ENCODE results near the gene GON4L. TPM values are rescaled to one million over a fixed set of nuclear protein-coding genes. Genes with fewer than 3 reads are reported as not detected.

The GON4L gene
- polyA plus RNA-seq, 1 of the 3 experiments (the other 2 are of a cell fraction) = 16.5 TPM

DNA sequence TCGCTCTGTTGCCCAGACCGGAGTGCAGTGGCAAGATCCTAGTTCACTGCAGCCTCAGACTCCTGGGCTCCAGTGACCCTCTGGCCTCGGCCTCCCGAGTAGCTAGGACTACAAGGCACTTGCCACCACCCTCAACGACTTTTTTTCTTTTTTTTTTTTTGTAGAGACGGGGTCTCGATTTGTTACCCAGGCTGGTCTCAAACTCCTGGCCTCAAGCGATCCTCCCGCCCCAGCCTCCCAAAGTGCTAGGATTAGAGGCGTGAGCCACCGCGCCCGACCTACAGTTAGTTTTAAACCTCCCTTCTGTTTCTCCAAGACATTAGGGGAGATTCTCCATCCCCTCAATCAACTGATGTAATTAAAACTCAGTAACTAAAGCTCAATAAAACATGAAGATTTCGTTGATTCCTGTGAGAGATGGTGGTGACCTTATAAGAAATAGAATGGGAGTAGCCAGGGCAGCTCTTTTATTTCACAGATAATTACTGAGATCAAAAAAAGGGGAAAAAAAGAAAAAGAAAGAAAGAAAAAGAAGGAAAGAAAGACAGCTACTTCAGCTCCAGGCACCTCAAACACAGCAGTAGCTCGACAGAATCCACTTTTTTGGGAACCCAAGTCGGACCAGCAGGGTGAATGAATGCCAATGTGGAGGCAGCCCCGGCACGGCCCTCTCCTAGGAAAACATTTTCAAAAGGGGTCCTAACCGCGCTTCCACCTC is 598 bp downstream of the GON4L start:
- POLR2A ChIA-PET = interaction anchor here (0.9 to 1.7 kb wide), 3 partner anchors 16 to 47 kb away, joined by 3 to 6 read pairs (median 3); no protein-coding TSS in a partner anchor
- Histone ChIP-seq H3F3A (replicated peaks; ENCODE audit: insufficient read depth) (peaks cover 39% of the 10 kb centered on the region), H3K4me2 (peak overlapping the region; percentile 87), H4K20me1 (ENCODE audit: insufficient read depth) (no peaks in the 10 kb centered on the region), H3K9me3 (no peaks in the 10 kb centered on the region), H3K79me2 (ENCODE audit: insufficient read depth) (peaks cover 76% of the 10 kb centered on the region), H3K4me3 (ENCODE audit: low read depth in 2 of 2, low read length in 1 of 2) (peak overlapping the region; percentile 72 to 79), H3K4me1 (ENCODE audit: control insufficient read depth in 1 of 2, insufficient read depth in 2 of 2, low read depth in 1 of 2, low read length in 1 of 2) (peaks cover 8 to 17% of the 10 kb centered on the region in 2 experiments; a peak in 3 of 4 replicates), H3K9me2 (no peaks in the 10 kb centered on the region), H2AFZ (ENCODE audit: low read depth) (peak overlapping the region; percentile 76), H3K27ac (ENCODE audit: low read depth in 2 of 2, low read length in 1 of 2) (peak overlapping the region; percentile 62), H3K9ac (peak overlapping the region; percentile 73), H3K36me3 (replicated peaks in 1 of 2; ENCODE audit: control insufficient read depth in 1 of 2, insufficient read depth in 2 of 2, low read length in 1 of 2) (peaks cover 23 to 32% of the 10 kb centered on the region in 2 experiments), H3K27me3 (ENCODE audit: insufficient read depth) (no peaks in the 10 kb centered on the region)
- TF ChIP-seq, protein P1, sequence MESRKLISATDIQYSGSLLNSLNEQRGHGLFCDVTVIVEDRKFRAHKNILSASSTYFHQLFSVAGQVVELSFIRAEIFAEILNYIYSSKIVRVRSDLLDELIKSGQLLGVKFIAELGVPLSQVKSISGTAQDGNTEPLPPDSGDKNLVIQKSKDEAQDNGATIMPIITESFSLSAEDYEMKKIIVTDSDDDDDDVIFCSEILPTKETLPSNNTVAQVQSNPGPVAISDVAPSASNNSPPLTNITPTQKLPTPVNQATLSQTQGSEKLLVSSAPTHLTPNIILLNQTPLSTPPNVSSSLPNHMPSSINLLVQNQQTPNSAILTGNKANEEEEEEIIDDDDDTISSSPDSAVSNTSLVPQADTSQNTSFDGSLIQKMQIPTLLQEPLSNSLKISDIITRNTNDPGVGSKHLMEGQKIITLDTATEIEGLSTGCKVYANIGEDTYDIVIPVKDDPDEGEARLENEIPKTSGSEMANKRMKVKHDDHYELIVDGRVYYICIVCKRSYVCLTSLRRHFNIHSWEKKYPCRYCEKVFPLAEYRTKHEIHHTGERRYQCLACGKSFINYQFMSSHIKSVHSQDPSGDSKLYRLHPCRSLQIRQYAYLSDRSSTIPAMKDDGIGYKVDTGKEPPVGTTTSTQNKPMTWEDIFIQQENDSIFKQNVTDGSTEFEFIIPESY (IDR thresholded peaks at IDR 0.05; ENCODE audit: borderline replicate concordance, low read depth) = no peak
- no peak for TF ChIP-seq EZH2phosphoT487 (IDR thresholded peaks at IDR 0.05; ENCODE audit: borderline replicate concordance, low read depth)
- TF ChIP-seq NFIC (IDR thresholded peaks at IDR 0.05; ENCODE audit: borderline replicate concordance) = no peak
- TF ChIP-seq, protein P2, sequence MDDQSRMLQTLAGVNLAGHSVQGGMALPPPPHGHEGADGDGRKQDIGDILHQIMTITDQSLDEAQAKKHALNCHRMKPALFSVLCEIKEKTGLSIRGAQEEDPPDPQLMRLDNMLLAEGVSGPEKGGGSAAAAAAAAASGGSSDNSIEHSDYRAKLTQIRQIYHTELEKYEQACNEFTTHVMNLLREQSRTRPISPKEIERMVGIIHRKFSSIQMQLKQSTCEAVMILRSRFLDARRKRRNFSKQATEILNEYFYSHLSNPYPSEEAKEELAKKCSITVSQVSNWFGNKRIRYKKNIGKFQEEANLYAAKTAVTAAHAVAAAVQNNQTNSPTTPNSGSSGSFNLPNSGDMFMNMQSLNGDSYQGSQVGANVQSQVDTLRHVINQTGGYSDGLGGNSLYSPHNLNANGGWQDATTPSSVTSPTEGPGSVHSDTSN (IDR thresholded peaks at IDR 0.05) = no peak
- no peak for TF ChIP-seq SIN3A (IDR thresholded peaks at IDR 0.05; ENCODE audit: borderline replicate concordance, low read depth, low read length)
- no peak for TF ChIP-seq JUND (IDR thresholded peaks at IDR 0.05)
- no peak for TF ChIP-seq MEF2A (IDR thresholded peaks at IDR 0.05; ENCODE audit: borderline replicate concordance, low read depth)
- TF ChIP-seq MXI1 (IDR thresholded peaks at IDR 0.05; ENCODE audit: low read depth, low read length) = no peak
- TF ChIP-seq RCOR1 (IDR thresholded peaks at IDR 0.05; ENCODE audit: low read length) = no peak
- no peak for TF ChIP-seq FOSL2 (IDR thresholded peaks at IDR 0.05; ENCODE audit: borderline replicate concordance, low read depth)
- TF ChIP-seq, protein P3, sequence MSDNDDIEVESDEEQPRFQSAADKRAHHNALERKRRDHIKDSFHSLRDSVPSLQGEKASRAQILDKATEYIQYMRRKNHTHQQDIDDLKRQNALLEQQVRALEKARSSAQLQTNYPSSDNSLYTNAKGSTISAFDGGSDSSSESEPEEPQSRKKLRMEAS (IDR thresholded peaks at IDR 0.05; ENCODE audit: low read depth) = no peak
- no peak for TF ChIP-seq TEAD4 (IDR thresholded peaks at IDR 0.05; ENCODE audit: borderline replicate concordance, insufficient read depth)
- TF ChIP-seq RXRA (IDR thresholded peaks at IDR 0.05; ENCODE audit: borderline replicate concordance, low read depth) = no peak
- TF ChIP-seq, protein P4, sequence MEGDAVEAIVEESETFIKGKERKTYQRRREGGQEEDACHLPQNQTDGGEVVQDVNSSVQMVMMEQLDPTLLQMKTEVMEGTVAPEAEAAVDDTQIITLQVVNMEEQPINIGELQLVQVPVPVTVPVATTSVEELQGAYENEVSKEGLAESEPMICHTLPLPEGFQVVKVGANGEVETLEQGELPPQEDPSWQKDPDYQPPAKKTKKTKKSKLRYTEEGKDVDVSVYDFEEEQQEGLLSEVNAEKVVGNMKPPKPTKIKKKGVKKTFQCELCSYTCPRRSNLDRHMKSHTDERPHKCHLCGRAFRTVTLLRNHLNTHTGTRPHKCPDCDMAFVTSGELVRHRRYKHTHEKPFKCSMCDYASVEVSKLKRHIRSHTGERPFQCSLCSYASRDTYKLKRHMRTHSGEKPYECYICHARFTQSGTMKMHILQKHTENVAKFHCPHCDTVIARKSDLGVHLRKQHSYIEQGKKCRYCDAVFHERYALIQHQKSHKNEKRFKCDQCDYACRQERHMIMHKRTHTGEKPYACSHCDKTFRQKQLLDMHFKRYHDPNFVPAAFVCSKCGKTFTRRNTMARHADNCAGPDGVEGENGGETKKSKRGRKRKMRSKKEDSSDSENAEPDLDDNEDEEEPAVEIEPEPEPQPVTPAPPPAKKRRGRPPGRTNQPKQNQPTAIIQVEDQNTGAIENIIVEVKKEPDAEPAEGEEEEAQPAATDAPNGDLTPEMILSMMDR (IDR thresholded peaks at IDR 0.05) = no peak
- TF ChIP-seq NRF1 (IDR thresholded peaks at IDR 0.05; ENCODE audit: low read depth, low read length) = no peak
- TF ChIP-seq EP300 (IDR thresholded peaks at IDR 0.05; ENCODE audit: borderline replicate concordance in 1 of 2, low read depth in 1 of 2, low read length in 1 of 2) = no peak
- DNase-seq = no peak
- CTCF ChIA-PET = interaction anchor here (1.2 to 1.6 kb wide), 2 partner anchors 55 to 133 kb away, joined by 4 to 9 read pairs; partner anchors contain the start of gene RIT1
- WGBS (ENCODE audit: low lambda C conversion rate) = 20% methylated on average over 18 of the region's 20 CpGs
